DOHH2 (cell line): ENCODE measurements around the gene PPP2CA.
"Not testable (repeated sequence)": the region's sequence is repeated elsewhere in the genome, so short reads cannot be mapped to it uniquely, and the experiment has no call there.

ENCODE experiments used
- H3F3A ChIP-seq: fragments of 200-600 bp; sonication (generic), shearing (Covaris generic); 2 replicates; pipeline ENCODE4 v1.6.0; 2016; ENCODE audit warnings: antibody characterized with exemption, mild to moderate bottlenecking; ENCODE audit not compliant: control insufficient read depth, insufficient read depth
- H3K27ac ChIP-seq: fragments of 200-600 bp; sonication (generic); 2 replicates; pipeline ENCODE4 v1.5.1; 2014; ENCODE audit warnings: low read depth, mild to moderate bottlenecking, low read length, moderate library complexity
- H3K27me3 ChIP-seq: fragments of 200-600 bp; sonication (generic); 2 replicates; pipeline ENCODE4 v1.6.1; 2014; ENCODE audit warnings: mild to moderate bottlenecking, low read length, mixed read lengths; ENCODE audit not compliant: control insufficient read depth
- H3K36me3 ChIP-seq: fragments of 200-600 bp; sonication (generic); 2 replicates; pipeline ENCODE4 v1.6.1; 2014; ENCODE audit warnings: mild to moderate bottlenecking, low read length, moderate library complexity, mixed read lengths; ENCODE audit not compliant: control insufficient read depth
- H3K4me1 ChIP-seq: fragments of 200-600 bp; sonication (generic); 2 replicates; pipeline ENCODE4 v1.6.1; 2014; ENCODE audit warnings: mild to moderate bottlenecking, low read length, mixed read lengths; ENCODE audit not compliant: control insufficient read depth
- H3K4me2 ChIP-seq: fragments of 200-600 bp; sonication (generic); 2 replicates; pipeline ENCODE4 v1.6.0; 2014; ENCODE audit warnings: mild to moderate bottlenecking, low read length, moderate library complexity
- H3K4me3 ChIP-seq: fragments of 200-600 bp; sonication (generic); 2 replicates; pipeline ENCODE4 v1.5.1; 2014; ENCODE audit warnings: mild to moderate bottlenecking, low read length, mixed read lengths
- H3K79me2 ChIP-seq: fragments of 200-600 bp; sonication (generic); 2 replicates; pipeline ENCODE4 v1.6.1; 2014; ENCODE audit warnings: mild to moderate bottlenecking, low read length, mixed read lengths; ENCODE audit not compliant: control insufficient read depth
- H3K9me2 ChIP-seq: fragments of 200-600 bp; sonication (generic); replicated peaks from 2 replicates; pipeline ENCODE4 v1.6.1; 2014; ENCODE audit warnings: mild to moderate bottlenecking, low read length, mixed read lengths; ENCODE audit not compliant: control insufficient read depth
- H3K9me3 ChIP-seq: fragments of 200-600 bp; sonication (generic); 2 replicates; pipeline ENCODE4 v1.6.1; 2014; ENCODE audit warnings: antibody characterized with exemption, low read length, mixed read lengths; ENCODE audit not compliant: control insufficient read depth, insufficient read depth
- H4K20me1 ChIP-seq: fragments of 200-600 bp; sonication (generic); 2 replicates; pipeline ENCODE4 v1.6.0; 2014; ENCODE audit warnings: low read depth, mild to moderate bottlenecking, antibody characterized with exemption, low read length, moderate library complexity; ENCODE audit not compliant: control insufficient read depth, insufficient read depth
- CTCF ChIP-seq: fragments of 200-600 bp; sonication (generic); IDR thresholded peaks from one replicate; pipeline ENCODE4 v1.5.1; 2014; ENCODE audit warnings: antibody characterized with exemption, mild to moderate bottlenecking, low read depth, low read length; ENCODE audit not compliant: poor library complexity, severe bottlenecking
- EZH2phosphoT487 ChIP-seq: fragments of 200-600 bp; sonication (generic); IDR thresholded peaks from 2 replicates; pipeline ENCODE4 v1.6.1; 2017; ENCODE audit warnings: borderline replicate concordance, mild to moderate bottlenecking, antibody characterized with exemption, low read length, moderate library complexity, mixed read lengths

Gene PPP2CA

GRCh38 chr5:134268919-134269318 lies 43.0 kb upstream of the PPP2CA start:
- Histone ChIP-seq H3K79me2 (no peaks in the 10 kb centered on the region), H3K4me3 (no peak overlapping the region), H3F3A (no peaks in the 10 kb centered on the region), H3K27ac (no peak overlapping the region), H3K9me2 (no peaks in the 10 kb centered on the region), H3K9me3 (peaks cover 6% of the 10 kb centered on the region; the same call in 1 of the 2 replicates), H3K27me3 (peaks cover 16% of the 10 kb centered on the region), H3K4me1 (no peaks in the 10 kb centered on the region), H3K4me2 (no peak overlapping the region), H4K20me1 (no peaks in the 10 kb centered on the region), H3K36me3 (no peaks in the 10 kb centered on the region)
- no peak for TF ChIP-seq EZH2phosphoT487

- no peaks in the 10 kb centered on the region for H3K79me2 ChIP-seq
- no peaks in the 10 kb centered on the region for H3F3A ChIP-seq
- no peaks in the 10 kb centered on the region for H4K20me1 ChIP-seq
- TF ChIP-seq EZH2phosphoT487 (no peak), CTCF (no peak)
- peaks cover 6% of the 10 kb centered on the region; the same call in 1 of the 2 replicates for H3K9me3 ChIP-seq
- no peak overlapping the region for H3K4me3 ChIP-seq
- no peak overlapping the region for H3K4me2 ChIP-seq
- H3K27ac ChIP-seq = no peak overlapping the region
- no peaks in the 10 kb centered on the region for H3K4me1 ChIP-seq
- peaks cover 11% of the 10 kb centered on the region for H3K27me3 ChIP-seq
- no peaks in the 10 kb centered on the region for H3K9me2 ChIP-seq
- no peaks in the 10 kb centered on the region for H3K36me3 ChIP-seq
Measured at GRCh38 chr5:134268019-134268601, 42.2 kb upstream of the PPP2CA start.

GRCh38 chr5:134267366-134268018 lies 41.6 kb upstream of the PPP2CA start:
- H3K36me3 ChIP-seq = no peaks in the 10 kb centered on the region
- H3K9me3 ChIP-seq = peaks cover 6% of the 10 kb centered on the region; the same call in 1 of the 2 replicates
- no peak overlapping the region for H3K4me2 ChIP-seq
- H3F3A ChIP-seq = no peaks in the 10 kb centered on the region
- H3K4me1 ChIP-seq = no peaks in the 10 kb centered on the region
- H3K4me3 ChIP-seq = no peak overlapping the region
- H3K27ac ChIP-seq = no peak overlapping the region
- H3K9me2 ChIP-seq = no peaks in the 10 kb centered on the region
- no peak for TF ChIP-seq CTCF
- no peak for TF ChIP-seq EZH2phosphoT487
- peaks cover 11% of the 10 kb centered on the region for H3K27me3 ChIP-seq
- no peaks in the 10 kb centered on the region for H3K79me2 ChIP-seq
- H4K20me1 ChIP-seq = no peaks in the 10 kb centered on the region

- no peak overlapping the region for H3K27ac ChIP-seq
- no peaks in the 10 kb centered on the region for H3K36me3 ChIP-seq
- H4K20me1 ChIP-seq = no peaks in the 10 kb centered on the region
- H3K9me2 ChIP-seq = no peaks in the 10 kb centered on the region
- H3K9me3 ChIP-seq = no peaks in the 10 kb centered on the region; the same call in 1 of the 2 replicates
- no peak overlapping the region for H3K4me3 ChIP-seq
- H3K79me2 ChIP-seq = no peaks in the 10 kb centered on the region
- H3K4me2 ChIP-seq = no peak overlapping the region
- peaks cover 11% of the 10 kb centered on the region for H3K27me3 ChIP-seq
- TF ChIP-seq EZH2phosphoT487 (no peak), CTCF (no peak)
- H3K4me1 ChIP-seq = no peaks in the 10 kb centered on the region
- H3F3A ChIP-seq = no peaks in the 10 kb centered on the region
Measured at GRCh38 chr5:134263801-134264200, 37.9 kb upstream of the PPP2CA start.

GRCh38 chr5:134262629-134263028 lies 36.8 kb upstream of the PPP2CA start:
- H3K9me2 ChIP-seq, H3F3A ChIP-seq, H3K4me1 ChIP-seq, H3K79me2 ChIP-seq, H3K36me3 ChIP-seq, H3K4me3 ChIP-seq, H3K4me2 ChIP-seq, H4K20me1 ChIP-seq, H3K9me3 ChIP-seq, H3K27ac ChIP-seq, H3K27me3 ChIP-seq: not testable (repeated sequence)
